PC-9 (cell line): ENCODE measurements around the gene MBD2.

ENCODE experiments used
- CTCF ChIP-seq: fragments of 200-600 bp; sonication (generic); conservative IDR thresholded peaks from 2 replicates; pipeline ENCODE4 v1.6.1; 2017; ENCODE audit warnings: mixed run types, antibody characterized with exemption, mild to moderate bottlenecking, moderate library complexity
- EZH2 ChIP-seq: fragments of 200-600 bp; sonication (generic); IDR thresholded peaks from 2 replicates; pipeline ENCODE4 v1.8.0; 2017; ENCODE audit warnings: antibody characterized with exemption, low read depth

DNA sequence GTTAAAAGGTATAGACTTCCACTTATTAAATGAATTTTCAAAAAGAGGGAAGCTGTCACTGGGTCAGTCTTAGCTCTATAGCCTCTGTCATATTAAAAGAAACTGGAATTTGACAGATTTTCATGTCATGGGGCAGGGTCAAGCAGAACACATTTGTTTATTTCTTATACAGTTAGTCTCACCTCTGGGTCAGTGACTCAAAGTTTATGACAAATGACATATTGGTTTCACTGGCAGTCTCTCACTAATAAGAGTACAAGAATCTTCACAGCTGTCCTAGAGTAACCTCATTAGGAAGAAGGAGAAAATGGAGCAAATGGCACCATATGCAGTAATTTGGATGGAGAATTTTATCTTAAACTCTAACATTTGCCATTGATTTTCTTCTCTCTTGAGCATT lies 63.2 kb downstream of the MBD2 start:
- TF ChIP-seq CTCF (no peak), EZH2 (no peak)
